ENCODE results near the gene GLOD5. TPM values are rescaled to one million over a fixed set of nuclear protein-coding genes. Genes with fewer than 3 reads are reported as not detected.

The GLOD5 gene
- total and polyA plus RNA-seq, 9 of the 15 experiments (the other 6 are each of a cell fraction or from before 2014, with no cell fraction given) = 0.27 to 4.4 (median 2.2) TPM

- no TSS peak for BruUV-seq (replicated peaks)
- POLR2A ChIA-PET = interaction anchor here (1.2 kb wide), 1 partner anchor 9 kb away, joined by 4 read pairs; no protein-coding TSS in a partner anchor
Measured at GRCh38 chrX:48792219-48792618, 30.7 kb downstream of the GLOD5 start.

More at GRCh38 chrX:48792219-48792618, 30.7 kb downstream of the GLOD5 start:
- DNase-seq (ENCODE audit: extremely low read depth in 1 of 4, low spot score in 3 of 4) (no peak), ATAC-seq (no peak), FAIRE-seq (no peak)
- peaks cover 61% of the 10 kb centered on the region for H3K79me2 ChIP-seq (ENCODE audit: control insufficient read depth, insufficient read depth, low read length)
- no peaks in the 10 kb centered on the region for H3K27me3 ChIP-seq (ENCODE audit: control insufficient read depth in 2 of 2, insufficient read depth in 2 of 2, low read length in 2 of 2)
- TF ChIP-seq PHF8 (IDR thresholded peaks at IDR 0.05; ENCODE audit: borderline replicate concordance, low read length) = no peak
- no peak for TF ChIP-seq RFX1 (IDR thresholded peaks at IDR 0.05)
- no peak for TF ChIP-seq PHF20 (IDR thresholded peaks at IDR 0.05; ENCODE audit: partially characterized antibody)
- TF ChIP-seq FOXJ3 (CRISPR knock-in tag; IDR thresholded peaks at IDR 0.05) = no peak
- no peak for TF ChIP-seq ZBTB26 (CRISPR knock-in tag; IDR thresholded peaks at IDR 0.05)
- no peak for TF ChIP-seq ZNF146 (CRISPR knock-in tag; IDR thresholded peaks at IDR 0.05; ENCODE audit: unreplicated experiment)
- H3K4me3 ChIP-seq = no peak overlapping the region
- no peaks in the 10 kb centered on the region for H3K9me3 ChIP-seq (replicated peaks; ENCODE audit: control insufficient read depth, insufficient read depth, low read depth, low read length)
- in situ Hi-C loops (cut with MboI) (no loop called here), intact Hi-C loops (cut with micrococcal nuclease) (no loop called here)
- CTCF ChIA-PET (ENCODE audit: low intra/inter-chr PET ratio) = no interaction called here
- 79% methylated on average over 5 of the region's 7 CpGs for WGBS (ENCODE audit: insufficient coverage, low coverage, missing lambda C conversion rate)
- H3K4me2 ChIP-seq (ENCODE audit: insufficient read depth, low read length) = peak overlapping the region; percentile 38; the same call in 1 of the 2 replicates
- H4K20me1 ChIP-seq (replicated peaks; ENCODE audit: control insufficient read depth, insufficient read depth, low read length) = peaks cover 4% of the 10 kb centered on the region; the same call in 1 of the 2 replicates
- no peak overlapping the region for H3K9ac ChIP-seq (ENCODE audit: insufficient read depth in 1 of 2, low read depth in 2 of 2, low read length in 2 of 2)
- no peak overlapping the region for H2AFZ ChIP-seq (ENCODE audit: low read depth, low read length)
- H3K27ac ChIP-seq (ENCODE audit: extremely low read depth, low read depth, low read length) = peak overlapping the region; percentile 15; the same call in 2 of the 3 replicates
- peaks cover 59 to 60% of the 10 kb centered on the region in 2 experiments for H3K4me1 ChIP-seq (replicated peaks in 1 of 2; ENCODE audit: control insufficient read depth in 2 of 2, insufficient read depth in 2 of 2, low read length in 2 of 2)
- peaks cover 65% of the 10 kb centered on the region for H3K36me3 ChIP-seq (ENCODE audit: control insufficient read depth, insufficient read depth, low read length)
- no peaks in the 10 kb centered on the region for H3K9me1 ChIP-seq (ENCODE audit: control insufficient read depth, insufficient read depth, low read length)
